IPS DF 19.7 (cell line): ENCODE results near the gene ARMH3.

Experiments used
- DNase-seq: peaks from one replicate; pipeline ENCODE4 v3.0.0-alpha.2; 2013; ENCODE audit warnings: low read depth, low spot score

ARMH3 gene

DNA sequence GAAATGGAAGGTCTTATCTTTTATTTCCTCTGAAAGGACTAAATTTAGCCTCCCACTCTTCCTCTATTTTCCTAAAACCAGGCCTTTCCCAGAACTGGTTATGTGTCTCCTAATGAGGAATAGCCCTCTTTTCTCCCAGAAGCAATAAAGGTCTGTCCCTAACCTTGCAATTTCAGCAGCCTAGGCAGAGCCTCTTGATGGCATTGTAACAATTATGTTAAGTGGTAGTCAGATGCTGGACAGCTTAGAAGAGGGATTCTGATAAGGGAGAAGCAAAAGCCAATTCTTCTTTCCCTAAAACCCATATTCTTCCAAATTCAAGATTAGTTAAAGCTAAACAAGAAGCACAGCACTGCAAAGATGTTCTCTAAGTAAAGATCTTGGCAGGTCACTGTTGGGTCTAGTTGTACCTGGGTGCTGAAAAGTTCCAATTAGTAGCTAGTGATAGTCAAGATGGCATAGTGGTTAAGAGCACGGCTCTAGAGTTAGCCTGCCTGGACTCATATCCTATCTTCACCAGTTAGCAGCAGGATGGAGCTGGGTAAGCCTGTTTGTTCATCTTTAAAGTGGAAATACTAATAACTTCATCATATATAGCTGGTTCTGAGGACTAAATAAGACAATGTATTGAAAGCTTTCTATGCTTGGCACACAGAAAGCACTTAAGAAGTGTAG lies 198.0 kb downstream of the ARMH3 start:
- DNase-seq = no peak

DNA sequence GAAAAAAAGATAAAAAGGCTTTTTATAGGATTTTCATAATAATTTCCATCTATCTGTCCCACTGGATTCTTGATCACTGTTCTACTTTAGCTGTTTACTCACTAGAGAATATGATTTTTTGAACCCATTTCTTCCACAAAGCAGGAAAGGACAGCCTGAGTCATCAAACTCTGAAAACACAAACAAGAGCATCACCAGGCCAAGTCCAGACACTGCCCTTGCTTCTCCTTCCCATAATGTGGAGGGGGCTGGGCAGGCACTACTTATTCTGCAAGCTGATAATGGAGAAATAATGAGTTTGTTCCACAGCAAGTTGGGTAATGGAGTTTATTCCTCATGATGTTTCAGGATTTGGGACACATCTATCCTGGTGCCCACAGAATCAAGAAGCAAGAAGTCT lies 199.3 kb downstream of the ARMH3 start:
- no peak for DNase-seq

DNA sequence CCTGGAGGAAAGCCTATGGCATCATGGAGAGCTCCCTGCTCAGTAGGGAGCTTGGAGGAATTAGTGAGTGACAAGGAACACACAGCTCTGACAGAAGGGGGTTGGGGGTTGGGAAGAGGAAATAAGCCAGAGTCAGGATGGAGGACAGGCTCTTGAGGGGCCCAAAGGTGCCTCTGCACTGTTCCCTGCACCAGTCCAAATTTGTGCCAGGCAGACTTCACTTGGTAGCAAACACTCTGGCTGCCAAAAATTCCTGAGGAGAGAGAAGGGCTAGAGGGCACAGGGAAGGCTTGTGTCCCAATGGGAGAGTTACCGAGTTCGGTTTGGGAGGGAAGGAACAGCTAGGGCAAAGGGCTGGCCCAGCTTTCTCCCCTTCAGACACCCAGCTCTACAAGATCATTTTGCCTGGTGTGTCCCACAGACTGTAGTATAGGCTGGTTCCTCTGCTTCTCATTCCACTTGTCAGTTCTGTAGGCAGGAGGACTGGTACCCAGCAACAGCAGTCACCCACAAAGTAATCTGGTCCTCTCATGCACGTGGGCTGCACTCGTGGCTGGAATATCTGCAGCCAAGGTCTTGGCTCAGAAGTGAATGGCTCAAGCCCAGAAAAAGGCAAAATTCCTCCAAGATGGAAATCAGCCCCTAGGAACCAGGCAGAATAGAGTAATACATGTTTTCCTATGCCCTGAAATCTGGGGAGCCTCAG lies 204.4 kb downstream of the ARMH3 start:
- DNase-seq = no peak

DNA sequence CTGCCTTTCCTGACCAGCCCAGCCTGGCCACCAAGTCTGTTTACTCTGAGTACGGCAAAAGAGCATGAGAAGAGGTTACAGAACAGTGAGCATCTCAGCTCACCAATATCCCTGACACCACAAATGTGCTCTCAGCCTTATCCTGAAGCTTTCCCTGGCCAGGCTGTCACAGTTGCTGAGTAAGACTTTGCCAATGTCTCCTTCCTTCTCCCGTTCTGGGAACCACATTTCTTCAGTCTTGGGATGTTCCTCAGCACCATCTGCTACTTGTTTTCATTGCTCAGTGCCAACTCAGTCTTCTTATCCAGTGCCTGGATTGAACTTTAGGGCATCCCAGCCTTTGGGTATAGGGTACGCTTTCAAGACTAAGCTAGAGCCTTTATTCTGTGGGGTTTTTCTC lies 205.2 kb downstream of the ARMH3 start:
- no peak for DNase-seq

DNA sequence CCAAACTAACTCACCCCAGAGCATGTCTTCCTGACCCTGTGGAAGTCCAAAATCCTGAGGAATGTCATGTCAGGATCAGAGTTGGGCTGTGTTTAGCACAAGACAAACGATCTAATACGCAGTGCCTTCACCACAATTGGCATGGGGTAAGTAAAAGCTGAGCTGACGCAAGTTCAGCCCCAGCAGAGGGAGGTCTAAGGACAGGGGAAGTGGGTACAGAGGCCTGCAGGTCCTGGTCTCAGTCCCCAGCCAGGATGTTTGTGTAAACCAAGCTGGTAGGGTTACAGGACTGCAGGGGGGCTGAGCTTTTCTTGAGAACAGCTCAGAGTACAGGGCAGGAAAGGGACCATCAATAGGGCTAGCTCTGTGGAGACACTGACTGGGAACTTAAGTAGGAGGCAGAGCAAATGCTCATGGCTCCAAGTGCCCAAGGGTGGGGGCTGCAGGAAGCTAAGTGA lies 207.1 kb downstream of the ARMH3 start:
- no peak for DNase-seq

DNA sequence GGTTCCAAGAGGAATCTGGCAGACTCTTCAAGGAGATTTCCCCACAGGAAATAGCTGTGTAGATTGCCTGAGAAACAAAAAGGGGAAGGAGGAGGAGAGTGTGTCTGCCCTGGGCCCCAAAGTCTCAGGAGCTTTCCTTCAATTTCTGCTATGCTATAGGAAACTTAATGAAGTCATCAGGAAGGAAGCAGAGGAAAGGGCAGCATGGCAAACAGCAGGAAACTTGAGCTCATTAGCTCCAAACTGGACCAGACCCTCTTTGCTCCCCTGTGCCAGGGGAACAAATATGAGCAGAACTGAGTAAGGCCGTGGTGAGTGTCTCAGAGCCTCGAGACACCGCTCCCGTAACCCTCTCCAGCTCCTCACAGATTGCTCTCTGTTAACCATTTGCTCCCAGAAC lies 207.6 kb downstream of the ARMH3 start:
- DNase-seq = no peak

DNA sequence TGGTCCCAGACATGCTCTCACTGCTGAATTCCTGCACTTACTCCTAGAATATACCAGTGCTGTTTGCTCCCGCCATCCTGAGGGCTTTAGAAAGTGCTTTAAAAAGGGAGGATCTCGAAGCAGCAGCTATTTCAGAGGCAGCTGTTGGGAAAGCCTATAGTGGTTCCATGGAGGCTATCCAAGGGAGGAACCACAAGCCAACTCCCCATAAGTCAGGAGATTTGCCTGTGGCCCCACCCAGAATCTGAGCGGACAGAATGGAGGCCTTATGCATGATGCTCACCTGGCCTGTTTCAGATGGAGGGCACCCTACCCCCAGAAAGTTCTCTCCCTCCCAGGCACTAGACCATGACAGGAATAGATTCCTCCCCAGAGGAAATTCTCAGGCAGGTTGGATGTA lies 210.1 kb downstream of the ARMH3 start:
- no peak for DNase-seq

DNA sequence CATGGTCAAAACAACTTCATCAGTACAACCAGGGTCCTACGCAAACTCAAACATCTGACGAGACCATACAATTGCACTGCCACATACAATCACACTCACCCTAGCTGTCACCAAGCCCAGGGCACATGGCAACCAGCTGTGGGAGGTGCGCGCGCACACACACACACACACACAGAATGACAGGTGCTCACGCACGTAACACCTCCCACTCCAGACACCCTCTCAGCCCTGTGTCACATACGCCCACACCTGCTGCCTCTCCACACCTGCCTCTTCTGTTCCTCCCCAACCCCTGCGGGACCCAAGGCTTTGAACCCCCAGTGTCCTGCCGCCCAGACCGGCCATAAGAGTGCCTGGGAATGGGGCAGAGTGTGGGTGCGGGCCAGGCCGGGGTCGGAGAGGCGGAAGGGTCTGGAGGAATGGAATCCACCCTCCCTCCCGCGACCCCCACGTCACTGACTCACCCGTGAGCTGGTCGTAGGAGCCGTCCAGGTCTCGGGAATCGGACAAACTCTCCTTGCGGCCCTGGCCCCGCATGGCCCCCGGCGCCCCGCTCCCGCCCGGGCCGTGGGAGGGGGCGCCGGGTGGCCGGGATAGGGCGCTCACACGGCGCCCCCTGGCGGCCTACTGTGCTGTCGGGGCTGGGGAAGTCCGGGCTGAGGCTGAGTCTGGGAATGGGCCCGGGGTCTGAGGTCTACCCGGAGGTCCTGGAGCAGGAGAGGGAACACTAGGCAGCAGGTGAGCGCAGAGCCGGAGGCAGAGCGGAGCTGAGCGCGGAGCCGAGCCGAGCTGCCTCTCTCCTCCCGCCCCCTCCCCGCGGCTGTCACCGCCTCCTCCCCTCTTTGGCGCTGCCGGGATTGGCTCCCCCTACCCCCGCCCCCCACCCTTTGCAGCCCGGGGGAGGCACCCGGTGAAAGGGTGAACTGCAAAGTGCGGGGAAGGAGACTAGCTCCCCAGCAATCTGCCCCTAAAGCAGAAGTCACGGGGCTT lies 212.6 kb downstream of the ARMH3 start, which contains the start of gene KCNIP2:
KCNIP2 (minus strand) TSS at position 769 of the 990 bp plus-strand sequence; CDS start at position 537, 232 bp downstream.
- DNase-seq = no peak

DNA sequence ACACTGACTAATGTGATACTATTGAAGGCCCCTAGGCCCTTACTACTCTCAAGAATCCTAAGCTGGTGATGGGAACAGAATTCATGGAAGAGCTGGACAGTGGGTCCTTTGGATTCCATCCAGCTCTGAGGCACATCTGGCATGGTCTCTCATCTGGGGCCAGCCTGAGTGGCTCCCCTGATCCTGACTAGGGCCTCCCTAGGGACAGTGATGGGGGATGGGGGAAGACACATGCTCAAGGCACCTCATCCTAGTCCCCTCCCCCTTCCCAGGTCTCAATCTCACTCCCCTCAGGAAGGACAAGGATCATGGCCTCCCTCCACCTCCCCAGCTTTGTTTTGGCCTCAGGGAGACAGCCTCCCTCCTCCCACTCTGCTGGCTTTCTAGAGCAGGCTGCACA lies 214.1 kb downstream of the ARMH3 start:
- no peak for DNase-seq

DNA sequence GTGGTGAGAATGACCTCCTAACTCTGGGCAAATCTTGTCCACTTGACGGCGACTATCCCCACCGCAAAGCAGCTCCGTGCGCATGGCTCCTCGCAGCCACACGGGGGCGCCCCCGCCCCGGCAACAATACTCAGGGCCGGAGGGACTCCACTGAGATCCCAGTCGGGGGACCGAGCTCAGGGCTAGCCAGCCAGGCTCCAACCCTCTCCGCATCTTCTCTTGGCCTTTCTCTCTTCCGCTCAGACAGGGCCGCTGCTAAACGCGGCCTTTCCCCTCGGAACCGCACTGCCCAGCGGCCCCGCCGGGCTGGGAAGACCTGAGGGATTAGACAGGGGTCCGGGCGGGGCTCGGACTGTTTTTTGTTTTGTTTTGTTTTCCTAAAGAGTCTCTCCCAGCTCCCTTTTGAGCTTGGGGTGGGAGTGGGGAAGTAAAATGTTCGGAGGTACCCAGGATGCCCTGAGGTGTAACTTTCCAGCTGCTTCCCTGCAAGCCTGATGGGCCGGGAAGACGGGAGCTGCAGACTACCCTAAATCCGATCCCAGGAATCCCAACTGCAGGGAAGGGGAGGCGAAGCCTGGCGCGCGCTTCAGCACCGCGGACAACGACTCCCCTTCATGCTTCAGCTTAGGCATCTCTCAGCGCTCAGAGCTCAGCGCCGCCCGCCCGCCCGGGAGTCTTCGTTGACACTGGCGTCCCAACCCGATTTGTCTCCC lies 215.1 kb downstream of the ARMH3 start:
- no peak for DNase-seq

DNA sequence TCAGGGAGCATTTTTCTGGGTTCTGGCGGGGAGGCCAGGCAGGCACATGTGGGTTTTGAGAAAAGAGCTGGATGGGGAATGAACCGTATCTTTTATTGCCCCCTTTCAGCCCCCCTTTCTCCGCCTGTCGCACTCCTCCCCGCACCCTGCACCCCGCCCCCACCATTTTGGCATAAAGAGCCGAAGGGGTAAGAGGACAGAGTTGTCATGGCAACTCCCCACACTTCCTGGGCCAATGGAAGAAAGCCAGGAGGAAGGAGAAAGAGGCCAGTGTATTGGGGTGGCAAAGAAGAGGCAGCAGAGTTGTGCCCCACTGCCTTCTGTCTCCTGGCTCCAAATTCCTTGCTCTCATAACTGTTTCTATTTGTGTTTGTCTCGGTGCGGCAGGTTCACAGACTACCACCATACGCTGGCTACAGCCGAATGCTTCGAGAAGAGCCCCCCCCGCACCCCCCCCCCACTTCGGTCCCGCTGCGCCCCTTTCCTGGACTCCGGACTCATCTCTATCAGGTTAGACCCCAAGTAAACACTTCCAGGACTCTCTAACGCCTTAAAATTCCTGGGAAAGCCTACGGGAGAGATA lies 215.8 kb downstream of the ARMH3 start:
- no peak for DNase-seq

DNA sequence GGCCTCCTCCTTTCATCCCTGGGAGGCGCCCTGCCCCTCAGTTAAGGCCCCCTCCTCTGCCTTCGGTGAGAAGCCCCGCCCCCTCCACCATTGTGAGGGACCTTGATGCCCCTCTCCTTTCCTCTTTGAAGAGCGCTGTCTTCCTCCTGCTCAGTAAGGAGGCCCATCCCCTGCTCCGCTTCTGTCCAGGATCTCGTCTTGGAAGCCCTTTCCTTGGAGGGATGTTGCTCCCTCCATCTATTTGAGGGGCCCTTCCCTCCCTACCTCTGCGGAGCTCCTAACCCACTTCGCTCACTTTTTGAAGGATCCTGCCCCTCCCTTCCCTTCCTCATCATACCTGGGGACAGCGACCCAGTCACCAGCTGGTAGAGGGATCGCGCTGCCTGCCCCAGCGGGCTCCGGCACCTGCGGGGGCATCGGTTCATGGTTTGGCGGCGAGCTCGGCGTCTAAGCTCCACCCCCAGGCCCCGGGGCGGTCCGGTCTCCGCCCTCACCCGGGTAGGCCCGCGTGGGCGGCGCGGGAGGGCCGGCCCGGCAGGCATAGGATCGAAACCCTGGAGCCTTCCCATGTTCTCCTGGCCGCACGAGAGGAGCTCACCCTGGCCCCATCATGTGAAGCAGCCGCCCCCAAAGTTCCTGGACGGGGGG lies 216.4 kb downstream of the ARMH3 start:
- DNase-seq = no peak

DNA sequence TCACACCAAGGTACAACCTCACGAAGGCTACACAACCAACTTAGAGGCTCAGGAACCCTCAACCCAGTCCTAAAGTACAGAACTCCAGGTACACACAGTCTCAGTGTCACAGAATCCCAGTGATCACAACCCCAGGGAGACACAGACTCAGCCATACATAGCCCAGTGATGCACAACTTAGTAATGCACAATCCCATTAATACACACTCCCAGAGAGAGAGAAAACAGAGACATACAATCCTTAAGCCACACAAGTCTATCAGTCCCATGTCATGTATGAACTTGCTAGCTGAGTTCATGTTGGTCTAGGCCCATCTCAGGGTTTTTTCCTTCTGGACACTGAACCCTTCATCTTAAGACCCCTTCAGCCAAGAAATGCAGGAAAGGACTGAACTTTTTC lies 217.0 kb downstream of the ARMH3 start:
- no peak for DNase-seq

DNA sequence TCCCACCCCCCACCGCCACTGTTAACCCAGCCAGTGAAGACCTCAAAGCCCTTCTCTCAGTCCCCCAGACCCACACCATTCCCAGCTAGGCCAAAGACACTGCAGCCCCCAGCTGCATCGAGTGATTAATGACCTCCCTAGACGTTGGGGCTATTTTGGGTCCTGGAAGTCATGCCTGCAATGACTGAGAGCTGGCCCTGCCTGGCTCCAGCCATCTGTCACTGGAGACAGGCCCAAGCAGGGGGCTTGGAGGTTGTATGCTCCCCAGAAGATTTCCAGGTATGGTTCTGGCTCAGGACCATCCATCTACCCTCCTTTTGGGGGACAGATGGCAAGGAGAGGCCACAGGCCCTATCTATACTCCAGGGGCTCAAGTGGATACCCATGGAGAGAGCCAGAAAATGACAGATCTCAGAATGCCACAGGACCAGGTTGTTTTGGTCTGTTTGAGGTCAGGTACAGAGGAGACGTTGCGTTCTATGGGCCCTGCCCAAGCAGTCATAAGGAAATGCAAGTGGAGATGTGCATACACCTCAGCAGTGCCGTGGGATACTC lies 217.5 kb downstream of the ARMH3 start:
- DNase-seq = no peak

DNA sequence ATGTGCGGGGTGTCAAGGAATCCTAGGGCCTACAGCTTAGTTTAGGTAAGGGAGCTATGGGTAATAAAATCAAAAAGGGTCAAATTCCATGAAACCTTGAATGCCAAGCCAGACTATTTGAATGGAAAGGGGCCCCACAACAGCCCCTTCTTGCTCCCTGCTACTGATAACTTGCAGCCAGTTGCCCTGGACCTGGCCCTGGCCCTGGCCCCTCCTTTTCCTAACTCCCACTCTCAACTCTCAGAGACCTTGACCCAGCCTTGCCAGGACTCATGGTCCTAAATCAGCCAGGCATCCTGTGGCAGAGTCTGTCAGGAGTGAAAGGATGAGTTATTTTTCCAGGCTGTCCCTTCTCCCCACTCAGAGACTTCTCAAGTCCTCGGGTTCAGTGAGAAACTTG lies 218.2 kb downstream of the ARMH3 start:
- no peak for DNase-seq

DNA sequence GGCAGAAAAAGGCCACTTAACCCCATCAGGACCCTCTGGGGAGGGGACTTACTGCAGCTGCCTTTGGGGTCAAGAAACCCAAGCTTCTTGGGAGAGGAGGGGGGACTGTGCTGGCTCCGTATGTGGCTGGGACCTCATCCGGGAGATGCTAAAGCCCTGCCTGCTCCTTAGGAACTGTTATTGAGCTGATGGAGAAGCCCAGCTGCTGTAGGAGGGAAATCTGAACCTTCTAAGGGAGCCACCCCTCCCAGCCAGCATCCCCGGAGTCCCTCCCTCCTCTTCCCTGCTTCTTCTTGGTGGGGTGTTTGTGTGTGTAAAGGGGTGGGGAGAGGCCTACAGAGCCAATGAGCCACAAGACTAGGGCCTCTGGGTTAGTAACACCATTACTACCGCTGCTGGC lies 220.6 kb downstream of the ARMH3 start:
- DNase-seq = no peak

DNA sequence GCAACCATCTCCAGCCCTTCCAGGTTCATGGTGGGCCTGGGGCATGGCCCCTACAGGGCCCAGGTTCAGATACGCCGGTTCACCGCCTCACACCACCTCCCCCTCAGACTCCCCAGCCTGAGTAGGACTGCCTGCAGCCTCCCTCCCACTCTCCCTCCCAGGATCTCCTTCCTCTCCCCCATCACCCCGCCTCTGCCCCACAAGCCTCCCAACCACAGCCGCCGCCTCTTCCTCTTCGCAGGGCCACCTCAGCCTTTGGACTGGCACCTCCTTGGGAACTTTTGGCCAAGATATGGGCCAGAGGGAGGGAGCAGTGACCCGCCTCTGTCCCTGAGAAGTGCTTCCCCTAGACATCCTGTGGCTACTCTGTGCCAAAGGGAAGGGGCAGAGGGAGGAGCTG lies 221.6 kb downstream of the ARMH3 start:
- no peak for DNase-seq

DNA sequence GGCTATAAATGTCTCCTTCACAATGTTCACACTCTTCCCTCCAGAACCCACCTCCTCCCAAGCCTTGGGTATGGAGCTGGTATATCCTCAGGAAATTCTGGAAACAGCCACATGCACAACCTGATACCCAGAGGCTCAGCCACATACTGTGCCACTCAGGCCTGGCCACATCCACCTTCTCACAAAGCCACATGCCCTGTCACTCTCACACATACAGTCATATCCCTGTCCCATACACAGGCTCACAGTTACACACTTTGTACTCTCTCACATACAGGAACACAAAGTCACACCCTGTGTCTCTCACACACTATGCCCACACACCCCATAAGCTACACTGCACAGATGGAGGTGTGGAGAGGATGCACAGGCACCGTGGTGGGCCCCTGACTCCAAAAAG lies 222.5 kb downstream of the ARMH3 start:
- no peak for DNase-seq

DNA sequence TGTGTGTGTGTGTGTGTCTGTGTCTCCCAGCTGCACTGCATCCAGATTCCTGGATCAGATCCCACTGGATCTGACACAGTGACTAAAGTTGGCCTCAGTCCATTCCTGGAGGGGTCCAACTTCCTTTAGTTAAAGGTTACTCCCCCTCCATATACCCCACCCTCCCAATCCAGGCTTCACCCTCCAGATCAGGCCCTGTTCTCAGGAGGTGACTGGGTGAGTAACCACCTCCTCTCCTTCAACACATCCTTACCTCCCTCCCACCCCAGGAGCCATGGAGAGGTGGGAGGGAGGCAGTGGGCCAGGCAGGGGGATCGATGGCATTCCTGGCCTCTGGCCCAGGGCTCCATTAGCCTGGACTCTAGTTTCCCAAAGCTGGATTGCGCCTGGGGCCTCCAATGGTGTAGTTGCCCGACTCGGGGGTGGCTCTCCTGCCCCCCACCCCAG lies 223.6 kb downstream of the ARMH3 start:
- no peak for DNase-seq

DNA sequence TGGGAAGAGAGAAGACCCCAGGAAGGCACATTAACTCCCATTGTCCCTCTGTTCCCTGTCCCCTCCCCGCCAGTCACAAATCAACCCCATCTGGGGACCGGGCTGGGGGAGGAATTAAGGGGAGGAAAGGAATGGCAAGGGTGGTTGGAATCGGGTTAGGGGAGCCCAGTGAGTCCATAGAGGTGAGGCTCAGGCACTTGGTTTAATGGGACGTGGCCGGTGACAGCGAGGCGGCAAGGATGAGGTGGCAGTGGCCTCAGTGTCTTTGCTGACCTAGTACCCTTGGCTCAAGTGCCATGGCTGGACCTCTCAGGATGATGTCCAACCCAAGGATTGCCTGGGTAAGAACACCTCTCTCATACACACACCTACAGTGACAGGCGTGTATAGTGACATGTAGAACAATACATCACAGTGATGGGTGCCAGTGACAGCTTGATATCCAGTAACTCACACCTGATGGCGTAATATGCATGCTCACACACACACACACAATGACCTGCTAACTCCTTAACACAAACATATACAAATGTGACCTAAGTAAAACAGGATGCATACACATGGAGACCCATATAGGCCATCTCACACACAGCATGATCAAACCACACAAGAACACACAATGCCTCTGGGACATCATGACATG lies 224.7 kb downstream of the ARMH3 start:
- no peak for DNase-seq
